ENCODE measurements around the gene SH3GL1. TPM values are rescaled to one million over a fixed set of nuclear protein-coding genes. Genes with fewer than 3 reads are reported as not detected.

SH3GL1 gene
- total RNA-seq, 1 donor from 2014 or later, result 56.8 TPM

GRCh38 chr19:4441994-4442818, 41.9 kb upstream of the SH3GL1 start:
- no peak for DNase-seq
- Mint-ChIP-seq H3K4me1 (peaks cover 4% of the 10 kb centered on the region), H3K36me3 (ENCODE audit: low read depth) (peaks cover 28% of the 10 kb centered on the region), H3K9me3 (no peaks in the 10 kb centered on the region), H3K27me3 (no peaks in the 10 kb centered on the region), H3K4me3 (no peak overlapping the region), H3K27ac (no peak overlapping the region)
- intact Hi-C loops (cut with micrococcal nuclease), result no loop called here

GRCh38 chr19:4439243-4439642, 38.9 kb upstream of the SH3GL1 start:
- no peak overlapping the region for H3K27ac Mint-ChIP-seq
- H3K4me1 Mint-ChIP-seq, result peaks cover 4% of the 10 kb centered on the region
- no peaks in the 10 kb centered on the region for H3K9me3 Mint-ChIP-seq
- no peak overlapping the region for H3K4me3 Mint-ChIP-seq
- peaks cover 36% of the 10 kb centered on the region for H3K36me3 Mint-ChIP-seq (ENCODE audit: low read depth)
- intact Hi-C loops (cut with micrococcal nuclease), result no loop called here
- no peaks in the 10 kb centered on the region for H3K27me3 Mint-ChIP-seq
- no peak for DNase-seq

GRCh38 chr19:4437103-4437502, 36.8 kb upstream of the SH3GL1 start:
- H3K36me3 Mint-ChIP-seq (ENCODE audit: low read depth), result peaks cover 39% of the 10 kb centered on the region

GRCh38 chr19:4436231-4436630, 35.9 kb upstream of the SH3GL1 start:
- intact Hi-C loops (cut with micrococcal nuclease), result no loop called here
- no peak for DNase-seq
- H3K4me3 Mint-ChIP-seq, result no peak overlapping the region
- H3K36me3 Mint-ChIP-seq (ENCODE audit: low read depth), result peaks cover 41% of the 10 kb centered on the region
- no peaks in the 10 kb centered on the region for H3K9me3 Mint-ChIP-seq
- H3K27ac Mint-ChIP-seq, result no peak overlapping the region
- peaks cover 2% of the 10 kb centered on the region for H3K4me1 Mint-ChIP-seq
- H3K27me3 Mint-ChIP-seq, result no peaks in the 10 kb centered on the region

More at GRCh38 chr19:4437103-4437502, 36.8 kb upstream of the SH3GL1 start:
- no peak overlapping the region for H3K4me3 Mint-ChIP-seq
- peaks cover 2% of the 10 kb centered on the region for H3K4me1 Mint-ChIP-seq
- no peaks in the 10 kb centered on the region for H3K9me3 Mint-ChIP-seq
- H3K27ac Mint-ChIP-seq, result no peak overlapping the region
- no peaks in the 10 kb centered on the region for H3K27me3 Mint-ChIP-seq
- DNase-seq, result no peak
- intact Hi-C loops (cut with micrococcal nuclease), result no loop called here

GRCh38 chr19:4434391-4434790, 34.0 kb upstream of the SH3GL1 start:
- Mint-ChIP-seq H3K4me3 (no peak overlapping the region), H3K9me3 (no peaks in the 10 kb centered on the region), H3K4me1 (peaks cover 2% of the 10 kb centered on the region), H3K27me3 (no peaks in the 10 kb centered on the region), H3K36me3 (ENCODE audit: low read depth) (peaks cover 52% of the 10 kb centered on the region), H3K27ac (no peak overlapping the region)
- intact Hi-C loops (cut with micrococcal nuclease), result no loop called here
- no peak for DNase-seq

GRCh38 chr19:4432918-4433506, 32.7 kb upstream of the SH3GL1 start:
- H3K4me1 Mint-ChIP-seq, result no peaks in the 10 kb centered on the region
- no peak for DNase-seq
- no peaks in the 10 kb centered on the region for H3K9me3 Mint-ChIP-seq
- H3K27ac Mint-ChIP-seq, result no peak overlapping the region
- no peak overlapping the region for H3K4me3 Mint-ChIP-seq
- intact Hi-C loops (cut with micrococcal nuclease), result no loop called here
- peaks cover 56% of the 10 kb centered on the region for H3K36me3 Mint-ChIP-seq (ENCODE audit: low read depth)
- no peaks in the 10 kb centered on the region for H3K27me3 Mint-ChIP-seq

GRCh38 chr19:4431808-4432674, 31.7 kb upstream of the SH3GL1 start:
- H3K4me3 Mint-ChIP-seq, result no peak overlapping the region
- no peaks in the 10 kb centered on the region for H3K4me1 Mint-ChIP-seq
- DNase-seq, result no peak
- peaks cover 50% of the 10 kb centered on the region for H3K36me3 Mint-ChIP-seq (ENCODE audit: low read depth)
- no peaks in the 10 kb centered on the region for H3K9me3 Mint-ChIP-seq
- intact Hi-C loops (cut with micrococcal nuclease), result no loop called here
- no peaks in the 10 kb centered on the region for H3K27me3 Mint-ChIP-seq
- no peak overlapping the region for H3K27ac Mint-ChIP-seq

- Mint-ChIP-seq H3K9me3 (no peaks in the 10 kb centered on the region), H3K4me3 (no peak overlapping the region), H3K27ac (no peak overlapping the region), H3K27me3 (no peaks in the 10 kb centered on the region), H3K4me1 (no peaks in the 10 kb centered on the region), H3K36me3 (ENCODE audit: low read depth) (peaks cover 48% of the 10 kb centered on the region)
- no peak for DNase-seq
- intact Hi-C loops (cut with micrococcal nuclease), result no loop called here
Observed at GRCh38 chr19:4431296-4431695, 30.9 kb upstream of the SH3GL1 start.

- H3K27ac Mint-ChIP-seq, result no peak overlapping the region
- no peak for DNase-seq
- H3K4me3 Mint-ChIP-seq, result no peak overlapping the region
- H3K9me3 Mint-ChIP-seq, result no peaks in the 10 kb centered on the region
- no peaks in the 10 kb centered on the region for H3K27me3 Mint-ChIP-seq
- H3K4me1 Mint-ChIP-seq, result no peaks in the 10 kb centered on the region
- H3K36me3 Mint-ChIP-seq (ENCODE audit: low read depth), result peaks cover 50% of the 10 kb centered on the region
- intact Hi-C loops (cut with micrococcal nuclease), result no loop called here
Observed at GRCh38 chr19:4430760-4431159, 30.4 kb upstream of the SH3GL1 start.

- Mint-ChIP-seq H3K27ac (no peak overlapping the region), H3K4me3 (no peak overlapping the region), H3K4me1 (no peaks in the 10 kb centered on the region), H3K36me3 (ENCODE audit: low read depth) (peaks cover 51% of the 10 kb centered on the region), H3K9me3 (no peaks in the 10 kb centered on the region), H3K27me3 (no peaks in the 10 kb centered on the region)
- intact Hi-C loops (cut with micrococcal nuclease), result no loop called here
- DNase-seq, result no peak
Observed at GRCh38 chr19:4429771-4430171, 29.4 kb upstream of the SH3GL1 start.

- H3K27me3 Mint-ChIP-seq, result no peaks in the 10 kb centered on the region
- peaks cover 46% of the 10 kb centered on the region for H3K36me3 Mint-ChIP-seq (ENCODE audit: low read depth)
- H3K27ac Mint-ChIP-seq, result no peak overlapping the region
- no peaks in the 10 kb centered on the region for H3K4me1 Mint-ChIP-seq
- no peaks in the 10 kb centered on the region for H3K9me3 Mint-ChIP-seq
- no peak for DNase-seq
- H3K4me3 Mint-ChIP-seq, result no peak overlapping the region
- intact Hi-C loops (cut with micrococcal nuclease), result no loop called here
Observed at GRCh38 chr19:4429256-4429655, 28.9 kb upstream of the SH3GL1 start.

- no peak overlapping the region for H3K27ac Mint-ChIP-seq
- H3K27me3 Mint-ChIP-seq, result no peaks in the 10 kb centered on the region
- no peak for DNase-seq
- intact Hi-C loops (cut with micrococcal nuclease), result no loop called here
- H3K4me3 Mint-ChIP-seq, result no peak overlapping the region
- H3K36me3 Mint-ChIP-seq (ENCODE audit: low read depth), result peaks cover 48% of the 10 kb centered on the region
- H3K4me1 Mint-ChIP-seq, result peaks cover 3% of the 10 kb centered on the region
- no peaks in the 10 kb centered on the region for H3K9me3 Mint-ChIP-seq
Observed at GRCh38 chr19:4428326-4428975, 28.1 kb upstream of the SH3GL1 start.

GRCh38 chr19:4425537-4425936, 25.2 kb upstream of the SH3GL1 start:
- Mint-ChIP-seq H3K4me3 (no peak overlapping the region), H3K36me3 (ENCODE audit: low read depth) (peaks cover 40% of the 10 kb centered on the region), H3K4me1 (peaks cover 3% of the 10 kb centered on the region), H3K27me3 (no peaks in the 10 kb centered on the region), H3K9me3 (no peaks in the 10 kb centered on the region), H3K27ac (no peak overlapping the region)
- intact Hi-C loops (cut with micrococcal nuclease), result no loop called here
- no peak for DNase-seq

Measured in activated CD4-positive, alpha-beta T cell treated with anti-CD3 and anti-CD28 coated beads, Interleukin-2, amount 10 ng/mL, durations not matched to agents 24 days and 14 days (primary cell).